GM12878 (cell line): ENCODE measurements around the gene HAO1. TPM values are rescaled to one million over a fixed set of nuclear protein-coding genes. Genes with fewer than 3 reads are reported as not detected.

Experiments used
- ATAC-seq: fragments of 200-7000 bp; cut with Tn5 transposase; 3 replicates; pipeline ENCODE4 v1.9.1; 2020; ENCODE audit warnings: mild to moderate bottlenecking, moderate library complexity
- BruUV-seq: library from RNA; stranded (reverse); fragments of 400-500 nt; replicated peaks from 2 replicates; lab custom pipeline; 2021; lab: Mats Ljungman, UMichigan
- CTCF ChIA-PET: fragments of 300-600 bp; sonication (Branson Sonifier 250); formaldehyde crosslinking; extraction: SDS; loops from one replicate; lab custom pipeline; 2021; ENCODE audit warnings: inconsistent platforms; lab: Yijun Ruan, JAX
- POLR2A ChIA-PET: fragments of 350-600 bp; formaldehyde crosslinking; extraction: SDS; loops from one replicate; lab custom pipeline; 2021; ENCODE audit warnings: inconsistent platforms; lab: Charles Lee
- RAD21 ChIA-PET: fragments of 300-600 bp; sonication (Branson Sonifier 250); formaldehyde crosslinking; loops from one replicate; lab custom pipeline; 2023; ENCODE audit warnings: antibody characterized with exemption; ENCODE audit not compliant: unreplicated experiment; lab: Charles Lee
- SMC1A ChIA-PET: fragments of 300-600 bp; sonication (Branson Sonifier 250); formaldehyde crosslinking; loops from one replicate; lab custom pipeline; 2023; ENCODE audit not compliant: unreplicated experiment, uncharacterized antibody; lab: Charles Lee
- DNase-seq: peaks from one replicate; pipeline ENCODE4 v3.0.0-alpha.2; 2011; ENCODE audit warnings: low read depth, low spot score
- FAIRE-seq: peaks from 3 replicates; lab custom pipeline; 2011; peaks lifted over from hg19 to GRCh38; lab: Jason Lieb, UNC
- H2AFZ ChIP-seq: 2 replicates; pipeline ENCODE4 v1.6.0; 2011; ENCODE audit warnings: low read depth, low read length, control low read depth; ENCODE audit not compliant: control insufficient read depth
- H3K27ac ChIP-seq: 2 replicates; pipeline ENCODE4 v1.5.1; 2011; ENCODE audit warnings: control low read depth; ENCODE audit not compliant: control insufficient read depth, insufficient read depth
- H3K27me3 ChIP-seq, 2 experiments: replicated peaks in 1 of 2; 2 replicates each; pipeline versions ENCODE4 v1.6.0 to v1.6.1; 2011; ENCODE audit warnings: low read length in 1 of 2; ENCODE audit not compliant: control insufficient read depth in 2 of 2, insufficient read depth in 2 of 2
- H3K36me3 ChIP-seq, 2 experiments: 2 replicates each; pipeline ENCODE4 v1.5.1; 2011; ENCODE audit warnings: low read length in 1 of 2; ENCODE audit not compliant: control insufficient read depth in 2 of 2, insufficient read depth in 2 of 2
- H3K4me1 ChIP-seq: 2 replicates; pipeline ENCODE4 v1.6.1; 2011; ENCODE audit warnings: mild to moderate bottlenecking, low read length, moderate library complexity, mixed read lengths; ENCODE audit not compliant: control insufficient read depth, insufficient read depth
- H3K4me2 ChIP-seq: 2 replicates; pipeline ENCODE4 v1.6.0; 2011; ENCODE audit warnings: control low read depth; ENCODE audit not compliant: control insufficient read depth, insufficient read depth
- H3K4me3 ChIP-seq: fragments of 200-600 bp; sonication (generic); 2 replicates; pipeline ENCODE4 v1.5.1; 2016
- H3K79me2 ChIP-seq: 2 replicates; pipeline ENCODE4 v1.6.0; 2011; ENCODE audit warnings: low read length; ENCODE audit not compliant: control insufficient read depth, insufficient read depth
- H3K9ac ChIP-seq: 2 replicates; pipeline ENCODE4 v1.8.0; 2011; ENCODE audit warnings: low read length, control low read depth, mixed read lengths; ENCODE audit not compliant: control insufficient read depth, insufficient read depth
- H3K9me3 ChIP-seq: replicated peaks from 3 replicates; pipeline ENCODE4 v1.5.1; 2011; ENCODE audit warnings: mild to moderate bottlenecking, low read length; ENCODE audit not compliant: control insufficient read depth, insufficient read depth
- H4K20me1 ChIP-seq: 2 replicates; pipeline ENCODE4 v1.6.0; 2011; ENCODE audit not compliant: control insufficient read depth, insufficient read depth
- FOS ChIP-seq: IDR thresholded peaks from 3 replicates; pipeline ENCODE4 v1.6.1; 2011; ENCODE audit warnings: borderline replicate concordance; ENCODE audit not compliant: insufficient read length; ENCODE audit errors: extremely low read depth
- FOXK2 ChIP-seq: fragments of 450-650 bp; IDR thresholded peaks from 2 replicates; pipeline ENCODE4 v1.6.1; 2017; ENCODE audit warnings: mild to moderate bottlenecking, moderate library complexity
- HDAC2 ChIP-seq: fragments of 200-600 bp; sonication (generic); IDR thresholded peaks from 2 replicates; pipeline ENCODE4 v1.6.1; 2017
- IKZF1 ChIP-seq: fragments of 450-650 bp; conservative IDR thresholded peaks from 2 replicates; pipeline ENCODE4 v1.6.1; 2017; ENCODE audit warnings: antibody characterized with exemption, mild to moderate bottlenecking
- KLF5 ChIP-seq: fragments of 450-650 bp; IDR thresholded peaks from 2 replicates; pipeline ENCODE4 v1.6.1; 2014; ENCODE audit warnings: mild to moderate bottlenecking; ENCODE audit not compliant: partially characterized antibody
- MYC ChIP-seq: IDR thresholded peaks from 2 replicates; pipeline ENCODE4 v1.6.1; 2011; ENCODE audit warnings: mild to moderate bottlenecking, low read length, moderate library complexity, inconsistent platforms; ENCODE audit not compliant: insufficient read depth, insufficient replicate concordance, insufficient read length, severe bottlenecking
- NFYA ChIP-seq: IDR thresholded peaks from 2 replicates; pipeline ENCODE4 v1.6.1; 2011; ENCODE audit warnings: low read depth, mild to moderate bottlenecking, low read length, improper control_type of control experiment, borderline replicate concordance
- SPI1 ChIP-seq: IDR thresholded peaks from 2 replicates; pipeline ENCODE4 v1.6.1; 2011; ENCODE audit warnings: low read depth, mild to moderate bottlenecking, low read length, moderate library complexity, borderline replicate concordance; ENCODE audit not compliant: insufficient read depth
- TAF1 ChIP-seq: IDR thresholded peaks from 2 replicates; pipeline ENCODE4 v1.6.1; 2011; ENCODE audit warnings: mild to moderate bottlenecking, low read depth, low read length, borderline replicate concordance
- ZBTB40 ChIP-seq: fragments of 450-650 bp; IDR thresholded peaks from 2 replicates; pipeline ENCODE4 v1.6.1; 2016; ENCODE audit warnings: mild to moderate bottlenecking, moderate library complexity, borderline replicate concordance
- WGBS: methylation state at CpG from one replicate; pipeline ENCODE4 v1.1.6; 2016; ENCODE audit warnings: low lambda C conversion rate; ENCODE audit not compliant: insufficient replicate concordance, insufficient coverage; ENCODE audit errors: missing lambda C conversion rate; 5-methylcytosine and 5-hydroxymethylcytosine counted together
- in situ Hi-C: fragments of 300-500 bp; cut with MboI; formaldehyde crosslinking; loops from 9 replicates; pipeline ENCODE4 v1.14.3; 2018; ENCODE audit warnings: mixed read lengths
- intact Hi-C: fragments of 100-400 bp; cut with micrococcal nuclease; formaldehyde crosslinking; loops from one replicate; pipeline ENCODE4 v1.14.2; 2022; ENCODE audit not compliant: unreplicated experiment
- polyA plus RNA-seq, 11 experiments: library from polyadenylated mRNA; depleted of rRNA in 4 of 11; unstranded in 6 of 11; stranded (reverse) in 5 of 11; fragments of >200 nt; fragmentation: Nextera tagmentation in 4 of 11; fragmentation: Illumina TruSeq in 1 of 11; extraction: Ambion mirVana in 4 of 11; extraction: Trizol in 1 of 11; gene quantifications; 1 replicate in 1 of 11; 2 replicates in 10 of 11; pipeline versions ENCODE4 v1.2.1 to v1.2.3, GENCODE V29; 2011 to 2016; ENCODE audit warnings: inconsistent platforms in 2 of 11, missing spikeins in 2 of 11, low read depth in 1 of 11
- total RNA-seq, 4 experiments: library from RNA; depleted of rRNA in 3 of 4; stranded (reverse); fragments of >200 nt in 3 of 4; fragmentation: Illumina TruSeq in 1 of 4; extraction: Trizol in 1 of 4; gene quantifications; 2 replicates each; pipeline versions ENCODE4 v1.2.1 to v1.2.3, GENCODE V29; 2013 to 2021
- TF ChIP-seq, protein P1 (sequence below), 3 experiments: IDR thresholded peaks in 2 of 3; conservative IDR thresholded peaks in 1 of 3; 2 replicates each; pipeline ENCODE4 v1.5.1; 2011; ENCODE audit warnings: low read depth in 3 of 3, low read length in 3 of 3, mild to moderate bottlenecking in 3 of 3, control low read depth in 2 of 3, moderate library complexity in 2 of 3, inconsistent platforms in 1 of 3, mixed read lengths in 1 of 3; ENCODE audit not compliant: control insufficient read depth in 2 of 3, insufficient read depth in 1 of 3; ENCODE audit errors: extremely low read depth in 1 of 3
- TF ChIP-seq, protein P2 (sequence below): IDR thresholded peaks from 2 replicates; pipeline ENCODE4 v1.6.1; 2011; ENCODE audit warnings: low read depth, mild to moderate bottlenecking, low read length, moderate library complexity, borderline replicate concordance; ENCODE audit errors: extremely low read depth
- TF ChIP-seq, protein P3 (sequence below): IDR thresholded peaks from 2 replicates; pipeline ENCODE4 v1.6.1; 2012; ENCODE audit warnings: low read depth, low read length, improper control_type of control experiment

HAO1 gene
- total and polyA plus RNA-seq, 10 of the 15 experiments (the other 5 are each of a cell fraction or from before 2014, with no cell fraction given), result 0.03 to 0.29 (median 0.05) TPM; not detected in 7

- POLR2A ChIA-PET, result no interaction called here
- intact Hi-C loops, result loop anchor here (5.0 to 10.0 kb wide), 2 partner anchors 104 to 447 kb away; no protein-coding TSS in a partner anchor
- CTCF ChIA-PET, result interaction anchor here (0.6 to 6.1 kb wide), 8 partner anchors 8 to 783 kb away, joined by 3 to 138 read pairs (median 7); no protein-coding TSS in a partner anchor
- no peak for TF ChIP-seq FOS
- TF ChIP-seq ZBTB40, result no peak
- TF ChIP-seq TAF1, result no peak
- TF ChIP-seq KLF5, result no peak
- TF ChIP-seq, protein P1, sequence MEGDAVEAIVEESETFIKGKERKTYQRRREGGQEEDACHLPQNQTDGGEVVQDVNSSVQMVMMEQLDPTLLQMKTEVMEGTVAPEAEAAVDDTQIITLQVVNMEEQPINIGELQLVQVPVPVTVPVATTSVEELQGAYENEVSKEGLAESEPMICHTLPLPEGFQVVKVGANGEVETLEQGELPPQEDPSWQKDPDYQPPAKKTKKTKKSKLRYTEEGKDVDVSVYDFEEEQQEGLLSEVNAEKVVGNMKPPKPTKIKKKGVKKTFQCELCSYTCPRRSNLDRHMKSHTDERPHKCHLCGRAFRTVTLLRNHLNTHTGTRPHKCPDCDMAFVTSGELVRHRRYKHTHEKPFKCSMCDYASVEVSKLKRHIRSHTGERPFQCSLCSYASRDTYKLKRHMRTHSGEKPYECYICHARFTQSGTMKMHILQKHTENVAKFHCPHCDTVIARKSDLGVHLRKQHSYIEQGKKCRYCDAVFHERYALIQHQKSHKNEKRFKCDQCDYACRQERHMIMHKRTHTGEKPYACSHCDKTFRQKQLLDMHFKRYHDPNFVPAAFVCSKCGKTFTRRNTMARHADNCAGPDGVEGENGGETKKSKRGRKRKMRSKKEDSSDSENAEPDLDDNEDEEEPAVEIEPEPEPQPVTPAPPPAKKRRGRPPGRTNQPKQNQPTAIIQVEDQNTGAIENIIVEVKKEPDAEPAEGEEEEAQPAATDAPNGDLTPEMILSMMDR (IDR thresholded peaks at IDR 0.05 in 2 of 3, conservative IDR thresholded peaks at IDR 0.05 in 1 of 3; ENCODE audit: control insufficient read depth in 2 of 3, extremely low read depth in 1 of 3, insufficient read depth in 1 of 3, low read depth in 3 of 3, low read length in 3 of 3), result no peak
- TF ChIP-seq MYC, result no peak
- TF ChIP-seq, protein P2, sequence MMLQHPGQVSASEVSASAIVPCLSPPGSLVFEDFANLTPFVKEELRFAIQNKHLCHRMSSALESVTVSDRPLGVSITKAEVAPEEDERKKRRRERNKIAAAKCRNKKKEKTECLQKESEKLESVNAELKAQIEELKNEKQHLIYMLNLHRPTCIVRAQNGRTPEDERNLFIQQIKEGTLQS, result no peak
- no peak for TF ChIP-seq SPI1
- no peak for TF ChIP-seq NFYA
- TF ChIP-seq HDAC2, result no peak
- TF ChIP-seq FOXK2, result no peak
- TF ChIP-seq IKZF1, result no peak
- TF ChIP-seq, protein P3, sequence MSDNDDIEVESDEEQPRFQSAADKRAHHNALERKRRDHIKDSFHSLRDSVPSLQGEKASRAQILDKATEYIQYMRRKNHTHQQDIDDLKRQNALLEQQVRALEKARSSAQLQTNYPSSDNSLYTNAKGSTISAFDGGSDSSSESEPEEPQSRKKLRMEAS, result no peak
- ATAC-seq, result no peak
- H3K9me3 ChIP-seq, result no peaks in the 10 kb centered on the region
- 0% methylated on average over 2 of the region's 2 CpGs for WGBS
- no peak overlapping the region for H3K4me2 ChIP-seq
- H3K27me3 ChIP-seq, result no peaks in the 10 kb centered on the region
- H4K20me1 ChIP-seq, result no peaks in the 10 kb centered on the region
- no peaks in the 10 kb centered on the region for H3K79me2 ChIP-seq
- H3K4me1 ChIP-seq, result no peaks in the 10 kb centered on the region; the same call in 1 of the 2 replicates
- no peak for FAIRE-seq
- SMC1A ChIA-PET, result interaction anchor here (1.3 to 4.1 kb wide), 5 partner anchors 11 to 784 kb away, joined by 3 to 44 read pairs (median 6); no protein-coding TSS in a partner anchor
- no peak overlapping the region for H2AFZ ChIP-seq
- H3K36me3 ChIP-seq, result no peaks in the 10 kb centered on the region
- DNase-seq, result no peak
- H3K4me3 ChIP-seq, result no peak overlapping the region
- in situ Hi-C loops, result loop anchor here (10.0 kb wide), 1 partner anchor 777 kb away; no protein-coding TSS in a partner anchor
- no TSS peak for BruUV-seq
- RAD21 ChIA-PET, result interaction anchor here (0.7 to 6.2 kb wide), 4 partner anchors 105 to 791 kb away, joined by 3 to 66 read pairs (median 10); no protein-coding TSS in a partner anchor
- no peak overlapping the region for H3K9ac ChIP-seq
- no peak overlapping the region for H3K27ac ChIP-seq
Measured at GRCh38 chr20:7938058-7938457, 2.2 kb downstream of the HAO1 start.
